Duodenal mucosa (tissue), 2 donors: ENCODE measurements around the gene SOCS3.

Source experiments
- H3K27ac ChIP-seq: one replicate; pipeline ENCODE4 v1.7.0; 2013; ENCODE audit warnings: low read depth, low read length
- H3K27me3 ChIP-seq, 2 donors: one replicate each; pipeline ENCODE4 v1.7.0; 2013; ENCODE audit warnings: low read length in 2 of 2, control low read depth in 1 of 2; ENCODE audit not compliant: insufficient read depth in 2 of 2, control insufficient read depth in 1 of 2
- H3K36me3 ChIP-seq, 2 donors: one replicate each; pipeline ENCODE4 v1.7.0; 2013; ENCODE audit warnings: low read length in 2 of 2, control low read depth in 1 of 2; ENCODE audit not compliant: insufficient read depth in 2 of 2, control insufficient read depth in 1 of 2
- H3K4me1 ChIP-seq, 2 donors: one replicate each; pipeline ENCODE4 v1.7.0; 2013; ENCODE audit warnings: low read length in 2 of 2, control low read depth in 1 of 2; ENCODE audit not compliant: insufficient read depth in 2 of 2, control insufficient read depth in 1 of 2
- H3K4me3 ChIP-seq, 2 donors: one replicate each; pipeline ENCODE4 v1.7.0; 2013; ENCODE audit warnings: low read length in 2 of 2, low read depth in 1 of 2
- H3K9ac ChIP-seq, 2 donors: one replicate each; pipeline ENCODE4 v1.7.0; 2013; ENCODE audit warnings: low read length in 2 of 2, low read depth in 1 of 2
- H3K9me3 ChIP-seq, 2 donors: one replicate each; pipeline ENCODE4 v1.7.0; 2013; ENCODE audit warnings: low read length in 2 of 2, control low read depth in 1 of 2; ENCODE audit not compliant: control insufficient read depth in 1 of 2

Gene SOCS3

DNA sequence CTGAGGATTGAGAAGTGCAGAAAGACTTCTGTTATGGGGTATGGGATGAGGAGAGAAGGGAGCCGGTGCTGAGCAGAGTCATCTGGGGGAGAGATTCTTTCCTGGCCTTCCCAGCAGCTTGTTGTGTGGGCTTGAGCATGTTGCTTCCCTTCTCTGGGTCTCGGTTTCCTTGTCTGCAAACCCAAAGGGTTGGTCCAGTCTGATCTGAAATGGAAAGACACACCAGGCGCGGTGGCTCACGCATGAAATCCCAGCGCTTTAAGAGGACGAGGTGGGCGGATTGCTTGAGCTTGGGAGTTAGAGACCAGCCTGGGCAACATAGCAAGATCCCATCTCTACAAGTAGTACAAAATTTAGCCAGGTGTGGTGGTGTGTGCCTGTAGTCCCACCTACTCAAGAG is 6.0 kb downstream of the SOCS3 start:
- Histone ChIP-seq H3K27me3 (peaks cover 0 to 5% of the 10 kb centered on the region in 2 donors), H3K27ac (no peak overlapping the region), H3K36me3 (peaks cover 5 to 8% of the 10 kb centered on the region in 2 donors), H3K9me3 (no peaks in the 10 kb centered on the region), H3K4me1 (peaks cover 51 to 57% of the 10 kb centered on the region in 2 donors), H3K4me3 (no peak overlapping the region), H3K9ac (no peak overlapping the region)

DNA sequence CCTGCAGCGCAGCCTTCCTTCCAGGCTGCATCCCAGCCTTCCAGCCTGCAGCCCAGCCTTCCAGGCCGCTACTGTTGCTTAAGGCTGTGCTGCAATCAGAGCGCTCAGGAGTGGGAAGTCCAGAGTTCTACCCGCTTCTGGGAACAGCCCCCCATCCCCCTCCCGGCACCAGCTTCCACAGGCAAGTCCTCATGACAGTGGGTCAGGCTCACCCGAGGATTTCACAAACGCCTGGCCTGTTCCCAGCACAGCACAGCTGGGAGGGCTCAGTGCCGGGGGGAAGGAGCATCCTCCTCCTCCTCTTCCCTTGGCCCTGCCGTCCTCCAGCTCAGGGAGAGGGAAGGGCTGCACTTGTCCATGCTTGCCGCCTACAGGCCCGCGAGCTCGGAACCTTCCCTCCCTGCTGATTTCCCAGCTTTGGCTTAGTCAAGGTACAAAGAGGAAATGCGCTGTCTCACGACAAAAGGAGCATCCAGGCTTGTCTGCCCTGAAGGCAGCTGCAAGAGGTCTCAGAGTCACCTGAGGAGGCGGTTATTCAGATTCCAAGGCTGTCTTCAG is 8.3 kb downstream of the SOCS3 start:
- Histone ChIP-seq H3K36me3 (no peaks in the 10 kb centered on the region), H3K4me3 (no peak overlapping the region), H3K4me1 (peaks cover 32 to 38% of the 10 kb centered on the region in 2 donors), H3K9me3 (no peaks in the 10 kb centered on the region), H3K9ac (peak overlapping the region; percentile 15 to 30), H3K27me3 (peaks cover 0 to 3% of the 10 kb centered on the region in 2 donors), H3K27ac (peak overlapping the region; percentile 73)

DNA sequence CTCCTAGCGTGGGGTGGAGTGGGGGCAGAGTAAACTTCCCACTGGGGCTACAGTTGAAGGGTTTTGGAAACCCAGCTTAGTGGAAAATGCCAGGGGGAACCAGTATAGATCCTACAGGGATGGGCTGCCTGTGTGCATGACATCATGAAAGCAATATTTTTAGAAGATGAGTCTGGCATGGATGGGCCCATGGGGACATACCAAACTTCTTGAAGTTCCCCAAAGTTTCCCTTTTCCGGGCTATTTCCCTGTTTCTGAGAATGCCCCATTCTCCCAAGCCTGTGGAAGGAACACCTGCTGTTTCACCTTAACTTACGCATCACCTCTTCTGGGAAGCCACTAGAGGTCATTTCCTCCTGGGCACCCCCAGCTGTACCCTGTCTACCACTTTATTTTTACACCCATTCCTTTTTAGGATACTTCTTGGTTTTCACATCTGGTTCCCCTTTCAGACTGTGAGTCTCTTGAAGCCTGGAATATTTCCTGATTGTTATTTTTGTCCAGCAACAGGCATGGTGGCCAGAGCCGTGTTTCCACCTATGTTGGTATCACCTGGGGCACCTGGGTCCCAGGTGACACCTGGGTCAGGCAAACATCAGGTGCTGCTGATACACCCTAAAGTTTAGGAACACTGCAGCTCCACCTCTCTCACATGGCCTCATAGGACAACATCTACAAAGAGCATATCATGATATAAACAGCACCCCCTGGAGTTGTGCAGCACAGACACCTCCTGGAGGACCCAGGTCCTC is 9.8 kb downstream of the SOCS3 start:
- peaks cover 0 to 3% of the 10 kb centered on the region in 2 donors for H3K27me3 ChIP-seq
- H3K9ac ChIP-seq = no peak overlapping the region
- H3K36me3 ChIP-seq = no peaks in the 10 kb centered on the region
- H3K4me3 ChIP-seq = no peak overlapping the region
- H3K4me1 ChIP-seq = peaks cover 24 to 27% of the 10 kb centered on the region in 2 donors
- H3K9me3 ChIP-seq = no peaks in the 10 kb centered on the region
- no peak overlapping the region for H3K27ac ChIP-seq

DNA sequence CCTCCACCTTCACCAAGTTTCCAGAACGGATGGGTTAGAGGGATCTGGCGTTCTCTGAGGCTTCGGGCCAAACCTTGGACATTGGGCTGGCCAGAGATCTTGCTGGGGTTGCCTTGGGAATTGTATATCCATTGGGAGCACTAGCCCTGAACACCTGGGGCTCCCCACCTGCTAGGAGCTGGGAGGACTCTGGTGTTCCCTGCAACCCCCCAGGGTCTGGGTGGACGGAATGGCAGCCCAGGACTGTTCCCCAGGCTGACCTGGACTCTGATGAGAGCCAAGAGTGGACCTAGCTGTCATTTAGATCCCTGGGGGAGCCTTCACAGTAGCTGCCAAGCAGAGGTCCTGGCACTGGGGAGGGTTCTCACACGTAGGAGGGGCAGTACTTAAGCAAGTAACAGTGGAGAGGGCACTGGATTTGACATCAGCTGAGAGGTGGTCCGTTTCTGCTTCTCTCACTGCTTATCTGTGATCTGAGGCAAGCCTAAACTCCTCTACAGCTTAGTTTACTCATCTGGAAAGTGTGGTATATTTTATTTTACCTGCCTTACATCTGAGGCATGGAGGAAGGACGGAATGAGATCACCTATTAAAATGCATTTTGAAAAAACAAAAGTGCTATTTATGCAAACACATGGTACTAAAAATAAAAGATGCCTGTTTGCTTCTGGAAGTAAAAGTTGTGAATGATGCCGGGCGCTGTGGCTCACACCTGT is 11.7 kb downstream of the SOCS3 start:
- H3K9me3 ChIP-seq = no peaks in the 10 kb centered on the region
- H3K36me3 ChIP-seq = no peaks in the 10 kb centered on the region
- H3K4me1 ChIP-seq = peaks cover 25 to 29% of the 10 kb centered on the region in 2 donors
- peaks cover 0 to 4% of the 10 kb centered on the region in 2 donors for H3K27me3 ChIP-seq
- H3K9ac ChIP-seq = no peak overlapping the region
- H3K27ac ChIP-seq = no peak overlapping the region
- no peak overlapping the region for H3K4me3 ChIP-seq

DNA sequence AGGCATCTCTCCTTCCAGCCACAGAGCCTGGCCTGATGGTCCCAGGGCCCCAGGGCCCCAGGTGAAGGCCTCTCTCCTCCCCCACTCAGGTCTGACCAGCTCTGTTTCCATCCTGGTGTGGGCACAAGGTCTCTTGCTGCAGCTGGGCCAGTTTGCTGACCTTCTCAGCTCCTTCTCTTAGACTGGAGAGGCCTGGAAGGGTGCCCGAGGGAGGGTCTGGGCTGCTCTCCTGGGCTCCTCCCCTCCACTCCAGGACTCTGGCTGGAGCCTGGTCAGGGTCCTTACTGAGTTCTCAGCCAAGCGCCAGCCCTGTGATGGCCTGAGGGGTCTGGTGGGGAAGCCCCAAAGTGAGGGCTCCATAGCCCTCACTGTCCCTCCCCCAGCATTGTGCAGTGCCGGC is 12.4 kb downstream of the SOCS3 start:
- Histone ChIP-seq H3K36me3 (no peaks in the 10 kb centered on the region), H3K4me3 (no peak overlapping the region), H3K27me3 (peaks cover 0 to 4% of the 10 kb centered on the region in 2 donors), H3K27ac (no peak overlapping the region), H3K4me1 (peaks cover 25 to 31% of the 10 kb centered on the region in 2 donors), H3K9ac (no peak overlapping the region), H3K9me3 (no peaks in the 10 kb centered on the region)

DNA sequence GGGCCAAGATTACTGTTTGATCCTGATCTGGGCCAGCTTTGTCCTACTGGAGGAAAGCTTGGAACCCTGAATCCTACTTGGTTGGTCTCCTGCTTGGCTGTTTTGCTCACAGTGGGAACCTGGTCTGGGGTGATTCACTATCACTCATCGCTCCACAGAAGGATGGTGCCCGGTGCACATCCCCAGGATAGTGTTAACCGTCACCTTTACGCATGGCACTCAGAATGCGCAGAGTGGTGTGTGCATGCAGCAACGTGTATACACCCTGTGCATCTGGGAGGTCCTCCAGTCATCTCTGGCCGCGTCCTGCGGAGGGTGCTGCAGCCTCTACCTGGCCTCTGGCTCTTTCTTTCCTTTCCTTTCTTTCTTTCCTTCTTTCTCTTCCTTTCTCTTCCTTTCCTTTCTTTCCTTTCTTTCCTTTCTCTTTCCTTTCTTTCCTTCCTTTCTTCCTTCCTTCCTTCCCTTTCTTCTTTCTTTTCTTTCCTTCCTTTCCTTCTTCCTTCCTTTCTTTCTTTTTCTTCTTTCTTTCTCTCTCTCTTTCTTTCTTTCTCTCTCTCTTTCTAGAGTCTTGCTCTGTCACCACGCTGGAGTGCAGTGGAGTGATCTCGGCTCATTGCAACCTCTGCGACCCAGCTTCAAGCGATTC is 13.1 kb downstream of the SOCS3 start:
- Histone ChIP-seq H3K4me1 (peaks cover 18 to 28% of the 10 kb centered on the region in 2 donors), H3K4me3 (no peak overlapping the region), H3K36me3 (no peaks in the 10 kb centered on the region), H3K27me3 (peaks cover 0 to 4% of the 10 kb centered on the region in 2 donors), H3K9me3 (no peaks in the 10 kb centered on the region), H3K27ac (no peak overlapping the region), H3K9ac (no peak overlapping the region)

DNA sequence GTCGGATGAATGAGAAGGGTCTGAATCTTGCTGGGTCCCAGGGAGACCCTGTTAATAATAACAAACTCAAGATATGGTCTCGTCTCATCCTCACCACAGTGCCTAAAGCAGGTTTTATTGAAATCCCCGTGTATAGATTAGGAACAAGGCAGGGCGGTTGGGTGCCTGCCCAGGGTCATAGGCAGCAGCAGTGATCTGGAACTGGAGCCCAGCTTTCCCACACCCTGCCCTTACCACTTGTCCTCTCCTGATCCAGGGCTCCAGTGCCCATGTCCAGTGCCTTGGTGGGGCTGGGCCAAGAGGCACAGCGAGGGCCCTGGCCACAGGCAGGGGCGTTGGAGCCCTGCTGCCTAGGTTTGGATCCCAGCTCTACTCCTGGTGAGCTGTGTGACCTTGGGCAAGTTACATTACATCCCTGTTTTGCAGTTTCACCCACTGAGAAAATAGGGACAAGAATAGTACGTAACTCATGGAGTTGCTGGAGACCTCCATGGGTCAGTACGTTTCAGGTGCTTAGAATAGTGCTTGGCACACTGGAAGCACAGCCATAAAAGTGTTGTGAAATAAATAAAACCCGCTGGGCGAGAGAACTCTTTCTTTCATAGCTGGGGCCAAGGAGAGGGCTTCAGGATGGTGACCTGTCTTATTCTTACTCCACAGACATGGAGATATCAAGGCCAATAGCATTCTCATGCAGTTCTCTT is 13.9 kb downstream of the SOCS3 start:
- H3K4me1 ChIP-seq = peaks cover 14 to 23% of the 10 kb centered on the region in 2 donors
- no peak overlapping the region for H3K27ac ChIP-seq
- H3K36me3 ChIP-seq = no peaks in the 10 kb centered on the region
- H3K9me3 ChIP-seq = no peaks in the 10 kb centered on the region
- no peak overlapping the region for H3K4me3 ChIP-seq
- H3K27me3 ChIP-seq = peaks cover 0 to 4% of the 10 kb centered on the region in 2 donors
- no peak overlapping the region for H3K9ac ChIP-seq

DNA sequence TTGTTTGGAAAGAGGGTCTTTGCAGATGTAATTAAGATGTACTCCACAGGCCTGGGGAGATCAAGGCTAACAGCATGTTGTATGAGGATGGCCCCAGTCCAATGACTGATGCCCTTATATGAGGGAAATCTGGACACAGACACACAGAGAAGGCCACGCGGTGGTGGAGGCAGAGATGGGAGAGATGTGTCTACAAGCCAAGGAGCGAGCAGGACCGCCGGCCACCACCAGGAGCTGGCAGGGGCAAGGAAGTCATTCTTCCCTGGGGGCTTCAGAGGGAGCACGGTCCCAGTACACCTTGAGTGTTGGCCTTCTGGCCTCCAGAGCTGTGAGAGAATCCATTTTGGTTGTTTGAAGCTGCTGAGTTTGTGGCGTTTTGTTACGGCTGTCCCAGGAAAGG is 14.7 kb downstream of the SOCS3 start:
- Histone ChIP-seq H3K27ac (no peak overlapping the region), H3K4me1 (peaks cover 21 to 28% of the 10 kb centered on the region in 2 donors), H3K4me3 (no peak overlapping the region), H3K27me3 (peaks cover 0 to 4% of the 10 kb centered on the region in 2 donors), H3K36me3 (no peaks in the 10 kb centered on the region), H3K9ac (no peak overlapping the region), H3K9me3 (no peaks in the 10 kb centered on the region)

DNA sequence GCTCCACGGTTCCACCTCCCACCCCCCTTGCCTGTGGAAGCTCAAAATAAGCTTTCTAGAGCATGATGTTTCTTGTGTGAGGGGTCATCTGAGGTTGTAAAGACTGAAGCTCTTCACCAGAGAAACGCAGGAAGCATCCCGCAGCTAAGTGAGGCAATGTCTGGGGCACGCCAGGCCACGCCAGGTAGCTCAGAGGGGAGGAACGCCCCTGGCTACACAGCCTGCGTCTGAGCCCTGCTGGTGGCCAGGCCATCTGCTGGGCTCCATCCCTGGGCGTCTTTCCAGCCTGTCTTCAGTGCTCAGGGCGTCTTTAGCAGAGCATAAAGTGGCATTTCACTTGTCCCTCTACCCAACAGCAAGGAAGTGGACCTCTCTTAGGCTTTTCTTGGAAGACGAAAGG is 15.2 kb downstream of the SOCS3 start:
- no peak overlapping the region for H3K9ac ChIP-seq
- no peak overlapping the region for H3K4me3 ChIP-seq
- H3K9me3 ChIP-seq = no peaks in the 10 kb centered on the region
- H3K27me3 ChIP-seq = peaks cover 0 to 4% of the 10 kb centered on the region in 2 donors
- H3K36me3 ChIP-seq = no peaks in the 10 kb centered on the region
- H3K4me1 ChIP-seq = peaks cover 23 to 30% of the 10 kb centered on the region in 2 donors
- no peak overlapping the region for H3K27ac ChIP-seq
